ENCODE data around the gene BIRC5.
A peak's percentile ranks its signal among the peaks of the same experiment; 100 is the strongest.

BIRC5 gene

GRCh38 chr17:78184351-78184750 is 29.7 kb upstream of the BIRC5 start:
- no peak for DNase-seq

DNA sequence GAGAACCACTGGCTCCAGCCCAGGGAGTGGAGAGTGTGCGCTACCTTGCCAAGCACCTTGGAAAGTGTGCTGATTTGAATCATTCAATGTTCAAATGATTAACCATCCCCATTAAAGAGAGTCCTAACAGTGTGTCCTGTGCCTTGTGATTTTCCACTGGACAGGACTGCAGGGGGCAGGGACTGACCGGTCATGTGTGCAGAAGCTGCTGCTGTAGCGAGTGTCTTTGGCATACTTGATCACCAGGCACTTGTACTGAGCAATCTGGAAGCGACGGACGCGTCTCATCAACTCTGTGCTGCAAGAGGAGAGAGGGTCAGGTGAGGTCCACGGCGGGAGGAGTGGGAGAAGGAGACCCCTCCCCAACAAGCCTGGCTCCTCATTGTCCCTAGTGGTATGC is 29.2 kb upstream of the BIRC5 start:
- DNase-seq, result no peak

DNA sequence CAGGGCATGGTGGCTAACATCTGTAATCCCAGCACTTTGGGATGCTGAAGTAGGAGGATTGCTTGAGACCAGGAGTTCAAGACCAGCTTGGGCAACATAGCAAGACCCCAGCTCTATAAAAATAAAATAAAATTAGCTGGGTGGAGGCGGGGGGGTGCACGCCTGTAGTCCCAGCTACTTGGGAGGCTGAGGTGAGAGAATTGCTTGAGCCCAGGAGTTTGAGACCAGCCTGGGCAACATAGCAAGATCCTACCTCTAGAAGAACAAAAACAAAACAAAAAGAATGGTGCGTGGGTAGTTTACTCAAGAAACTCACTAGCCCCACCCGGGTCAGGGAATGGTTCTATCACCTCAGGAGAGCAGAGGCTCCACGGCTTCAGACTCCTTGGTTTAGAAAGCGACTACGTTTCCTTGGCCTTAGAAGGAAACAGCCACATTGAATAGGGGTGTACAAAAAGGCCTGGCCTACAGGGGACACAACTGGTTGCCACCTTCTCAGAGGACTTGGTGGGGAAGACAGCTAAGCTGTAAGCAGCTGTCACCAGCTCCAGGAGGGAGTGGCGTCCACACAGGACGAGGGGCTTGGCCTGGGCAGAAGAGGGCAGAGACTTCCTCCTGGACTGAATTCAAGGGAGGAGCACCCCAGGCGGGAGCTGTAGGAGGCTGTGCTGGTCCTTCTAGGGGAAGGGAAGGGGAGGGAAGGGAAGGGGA is 27.9 kb upstream of the BIRC5 start:
- peak; percentile 72 to 74 for DNase-seq

DNA sequence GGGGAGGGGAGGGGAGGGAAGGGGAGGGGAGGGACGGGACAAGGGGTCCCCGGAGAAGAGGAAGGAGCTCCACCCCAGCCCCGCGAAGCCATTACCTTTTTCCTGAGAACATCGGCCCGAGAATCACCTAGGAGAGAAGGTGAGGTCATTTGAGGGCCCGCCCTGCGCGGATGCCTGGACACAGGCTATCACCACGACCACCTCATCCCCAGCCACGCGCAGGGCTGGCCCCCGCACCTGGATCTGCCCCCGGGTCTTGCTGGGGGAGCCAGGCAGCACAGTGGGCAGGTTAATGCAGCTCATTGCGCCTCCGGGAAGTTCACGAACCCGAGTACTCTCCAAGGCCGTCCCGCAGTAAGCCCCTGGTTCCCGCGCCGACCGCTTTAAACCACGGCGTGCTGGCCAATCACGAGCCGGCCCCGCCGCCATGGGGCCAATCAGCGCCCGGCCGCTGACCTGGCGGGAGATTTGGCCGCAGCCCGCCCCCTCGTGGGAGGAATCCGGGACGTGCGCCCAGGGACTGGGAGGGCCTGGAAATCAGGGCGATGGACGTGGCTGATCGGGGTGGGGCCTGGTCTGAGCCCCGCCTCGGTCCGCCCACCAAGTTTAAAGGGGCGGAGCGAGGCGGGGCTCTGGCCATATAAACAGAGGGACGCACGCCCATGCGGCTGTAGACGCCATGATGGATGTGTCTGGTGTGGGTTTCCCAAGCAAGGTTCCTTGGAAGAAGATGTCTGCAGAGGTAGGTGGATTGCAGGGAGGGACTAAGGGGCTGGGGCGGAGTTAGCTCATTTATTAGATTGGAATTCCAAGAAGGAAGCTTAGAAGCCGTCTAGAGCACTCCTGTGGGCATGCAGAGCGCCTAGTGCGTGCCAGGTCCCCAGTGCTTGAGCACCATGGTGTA is 27.1 kb upstream of the BIRC5 start, which contains the start of the genes AFMID and TK1:
Gene AFMID (plus strand): TSS at position 671 of the 904 bp plus-strand sequence. CDS start 9 bp downstream, at position 680.
Gene TK1 (minus strand): TSS at position 361 of the 904 bp plus-strand sequence. CDS start 58 bp downstream, at position 303.
- peak; percentile 99 for DNase-seq

GRCh38 chr17:78196716-78197115 is 17.3 kb upstream of the BIRC5 start:
- DNase-seq, result no peak

- no peak for DNase-seq
Observed at GRCh38 chr17:78197147-78197832, 16.8 kb upstream of the BIRC5 start.

DNA sequence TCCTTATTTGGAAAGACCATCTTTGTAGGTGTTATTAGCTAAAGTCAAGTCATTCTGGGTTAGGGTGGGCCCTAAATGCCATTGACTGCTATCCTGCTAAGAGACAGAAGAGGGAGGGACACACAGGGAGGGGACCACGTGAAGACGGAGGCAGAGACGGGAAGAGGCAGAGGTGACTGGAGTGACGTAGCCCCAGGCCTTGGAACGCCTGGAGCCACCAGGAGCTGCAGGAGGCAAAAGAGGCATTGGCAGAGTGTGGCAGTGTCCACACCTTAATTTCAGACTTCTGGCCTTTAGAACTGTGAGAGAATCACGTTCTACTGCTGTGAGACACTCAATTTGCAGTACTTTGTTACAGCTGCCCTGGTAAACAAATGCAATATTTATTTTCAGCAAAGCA is 13.6 kb upstream of the BIRC5 start:
- DNase-seq, result no peak

GRCh38 chr17:78202666-78203065 is 11.4 kb upstream of the BIRC5 start:
- no peak for DNase-seq

GRCh38 chr17:78204387-78205123 is 9.5 kb upstream of the BIRC5 start:
- DNase-seq, result peak; percentile 4 to 21

DNA sequence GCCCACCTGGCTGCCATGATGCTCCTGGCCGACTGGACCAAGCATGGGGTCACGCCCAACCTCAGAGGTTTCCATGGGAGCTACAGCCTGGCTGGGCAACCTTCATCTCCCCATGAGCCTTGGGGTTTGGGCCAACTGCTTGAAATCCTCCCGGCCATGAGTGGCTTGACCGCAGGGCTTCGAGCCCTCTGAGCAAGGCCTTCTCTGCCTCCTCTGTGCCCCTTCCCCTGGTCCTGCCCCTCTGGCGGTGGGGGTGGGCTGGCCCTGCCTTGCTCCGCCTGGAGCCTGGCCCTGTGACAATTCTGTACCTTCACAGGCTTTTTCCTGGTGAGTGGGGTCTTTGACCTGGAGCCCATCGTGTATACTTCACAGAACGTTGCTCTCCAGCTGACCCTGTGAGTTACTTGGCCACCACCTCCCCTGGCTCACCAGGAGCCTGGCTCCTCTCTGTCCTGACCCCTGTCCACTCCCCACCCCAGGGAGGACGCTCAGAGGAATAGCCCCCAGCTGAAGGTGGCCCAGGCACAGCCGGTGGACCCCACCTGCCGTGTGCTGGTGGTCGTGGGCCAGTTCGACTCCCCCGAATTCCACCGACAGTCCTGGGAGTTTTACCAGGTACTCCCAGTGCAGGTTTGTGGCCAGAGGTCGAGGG is 8.8 kb upstream of the BIRC5 start:
- no peak for DNase-seq

GRCh38 chr17:78206298-78206697 is 7.8 kb upstream of the BIRC5 start:
- DNase-seq, result no peak

DNA sequence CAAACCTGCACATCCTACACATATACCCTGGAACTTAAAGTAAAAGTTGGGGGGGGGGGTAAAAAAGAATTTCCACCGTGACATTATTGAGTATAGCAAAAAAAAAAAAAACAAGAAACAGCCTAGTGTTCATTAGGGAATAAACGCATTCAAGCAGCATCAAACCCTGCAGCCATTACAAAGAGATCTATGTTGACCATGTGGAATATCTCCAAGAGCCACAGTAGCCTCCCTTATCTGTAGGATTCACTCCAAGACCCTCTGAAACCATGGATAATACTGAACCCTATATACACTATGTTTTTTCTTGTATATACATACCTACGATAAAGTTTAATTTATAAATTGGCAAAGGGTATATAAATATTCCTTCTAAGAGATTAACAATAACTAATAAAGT is 5.6 kb upstream of the BIRC5 start:
- DNase-seq, result no peak

DNA sequence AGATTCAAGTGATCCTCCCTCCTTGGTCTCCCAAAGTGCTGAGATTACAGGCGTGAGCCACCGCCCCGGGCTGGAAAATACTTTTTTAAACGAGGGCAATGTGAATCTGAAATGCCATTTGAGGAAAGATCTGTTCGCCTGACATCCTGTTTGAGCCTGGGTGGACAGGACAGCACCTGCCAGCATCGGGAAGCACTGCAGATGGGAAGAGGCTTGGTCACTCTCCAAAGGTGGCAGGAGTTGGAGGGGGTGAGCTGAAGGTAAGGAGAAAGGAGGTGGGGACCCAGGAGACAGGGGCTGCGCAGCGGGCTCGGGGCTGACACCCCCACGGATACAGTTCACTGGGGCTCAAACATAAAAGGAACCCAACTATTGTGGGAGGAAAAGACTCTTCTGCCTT is 3.9 kb upstream of the BIRC5 start:
- no peak for DNase-seq

- no peak for DNase-seq
Observed at GRCh38 chr17:78211032-78211431, 3.0 kb upstream of the BIRC5 start.

- DNase-seq, result no peak
Observed at GRCh38 chr17:78214706-78215061, 631 bp downstream of the BIRC5 start.

DNA sequence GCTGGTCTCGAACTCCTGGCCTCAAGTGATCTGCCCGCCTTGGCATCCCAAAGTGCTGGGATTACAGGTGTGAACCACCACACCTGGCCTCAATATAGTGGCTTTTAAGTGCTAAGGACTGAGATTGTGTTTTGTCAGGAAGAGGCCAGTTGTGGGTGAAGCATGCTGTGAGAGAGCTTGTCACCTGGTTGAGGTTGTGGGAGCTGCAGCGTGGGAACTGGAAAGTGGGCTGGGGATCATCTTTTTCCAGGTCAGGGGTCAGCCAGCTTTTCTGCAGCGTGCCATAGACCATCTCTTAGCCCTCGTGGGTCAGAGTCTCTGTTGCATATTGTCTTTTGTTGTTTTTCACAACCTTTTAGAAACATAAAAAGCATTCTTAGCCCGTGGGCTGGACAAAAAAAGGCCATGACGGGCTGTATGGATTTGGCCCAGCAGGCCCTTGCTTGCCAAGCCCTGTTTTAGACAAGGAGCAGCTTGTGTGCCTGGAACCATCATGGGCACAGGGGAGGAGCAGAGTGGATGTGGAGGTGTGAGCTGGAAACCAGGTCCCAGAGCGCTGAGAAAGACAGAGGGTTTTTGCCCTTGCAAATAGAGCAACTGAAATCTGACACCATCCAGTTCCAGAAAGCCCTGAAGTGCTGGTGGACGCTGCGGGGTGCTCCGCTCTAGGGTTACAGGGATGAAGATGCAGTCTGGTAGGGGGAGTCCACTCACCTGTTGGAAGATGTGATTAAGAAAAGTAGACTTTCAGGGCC is 5.5 kb downstream of the BIRC5 start:
- no peak for DNase-seq

GRCh38 chr17:78223061-78223460 is 9.0 kb downstream of the BIRC5 start:
- no peak for DNase-seq

DNA sequence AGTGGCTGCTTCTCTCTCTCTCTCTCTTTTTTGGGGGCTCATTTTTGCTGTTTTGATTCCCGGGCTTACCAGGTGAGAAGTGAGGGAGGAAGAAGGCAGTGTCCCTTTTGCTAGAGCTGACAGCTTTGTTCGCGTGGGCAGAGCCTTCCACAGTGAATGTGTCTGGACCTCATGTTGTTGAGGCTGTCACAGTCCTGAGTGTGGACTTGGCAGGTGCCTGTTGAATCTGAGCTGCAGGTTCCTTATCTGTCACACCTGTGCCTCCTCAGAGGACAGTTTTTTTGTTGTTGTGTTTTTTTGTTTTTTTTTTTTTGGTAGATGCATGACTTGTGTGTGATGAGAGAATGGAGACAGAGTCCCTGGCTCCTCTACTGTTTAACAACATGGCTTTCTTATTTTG is 9.7 kb downstream of the BIRC5 start:
- no peak for DNase-seq

DNA sequence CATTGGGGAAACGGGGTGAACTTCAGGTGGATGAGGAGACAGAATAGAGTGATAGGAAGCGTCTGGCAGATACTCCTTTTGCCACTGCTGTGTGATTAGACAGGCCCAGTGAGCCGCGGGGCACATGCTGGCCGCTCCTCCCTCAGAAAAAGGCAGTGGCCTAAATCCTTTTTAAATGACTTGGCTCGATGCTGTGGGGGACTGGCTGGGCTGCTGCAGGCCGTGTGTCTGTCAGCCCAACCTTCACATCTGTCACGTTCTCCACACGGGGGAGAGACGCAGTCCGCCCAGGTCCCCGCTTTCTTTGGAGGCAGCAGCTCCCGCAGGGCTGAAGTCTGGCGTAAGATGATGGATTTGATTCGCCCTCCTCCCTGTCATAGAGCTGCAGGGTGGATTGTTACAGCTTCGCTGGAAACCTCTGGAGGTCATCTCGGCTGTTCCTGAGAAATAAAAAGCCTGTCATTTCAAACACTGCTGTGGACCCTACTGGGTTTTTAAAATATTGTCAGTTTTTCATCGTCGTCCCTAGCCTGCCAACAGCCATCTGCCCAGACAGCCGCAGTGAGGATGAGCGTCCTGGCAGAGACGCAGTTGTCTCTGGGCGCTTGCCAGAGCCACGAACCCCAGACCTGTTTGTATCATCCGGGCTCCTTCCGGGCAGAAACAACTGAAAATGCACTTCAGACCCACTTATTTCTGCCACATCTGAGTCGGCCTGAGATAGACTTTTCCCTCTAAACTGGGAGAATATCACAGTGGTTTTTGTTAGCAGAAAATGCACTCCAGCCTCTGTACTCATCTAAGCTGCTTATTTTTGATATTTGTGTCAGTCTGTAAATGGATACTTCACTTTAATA is 10.4 kb downstream of the BIRC5 start:
- DNase-seq, result no peak

Measured in inflammatory macrophage (primary cell).